Measurements from ENCODE around the gene OPN3.

Gene OPN3

DNA sequence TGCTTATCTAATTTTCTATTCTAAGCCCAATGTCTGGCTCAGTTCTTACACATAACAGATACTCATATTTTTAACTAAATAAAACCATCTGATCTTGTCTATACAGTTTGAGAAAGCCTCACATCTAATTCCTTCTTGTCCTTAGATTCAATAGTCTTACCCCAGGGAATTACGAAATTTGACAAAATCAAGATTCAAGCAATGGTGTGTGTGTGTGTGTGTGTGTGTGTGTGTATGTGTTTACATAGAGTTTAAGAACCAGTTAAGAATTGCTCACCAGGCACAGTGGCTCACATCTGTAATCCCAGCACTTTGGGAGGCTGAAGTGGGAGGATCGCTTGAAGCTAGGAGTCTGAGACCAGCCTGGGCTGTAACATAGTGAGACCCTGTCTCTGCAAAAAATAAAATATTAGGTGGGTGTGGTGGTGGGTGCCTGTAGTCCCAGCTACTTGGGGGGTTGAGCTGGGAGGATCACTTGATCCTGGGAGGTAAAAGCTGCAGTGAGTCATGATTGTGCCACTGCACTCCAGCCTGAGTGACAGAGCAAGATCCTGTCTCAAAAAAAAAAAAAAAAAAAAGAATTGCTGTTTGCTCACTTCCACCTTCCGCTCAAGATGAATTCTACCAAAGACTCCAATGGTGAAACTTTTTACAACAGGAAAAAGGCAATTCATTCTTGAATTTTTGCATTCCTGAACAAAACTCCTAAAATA lies 18.1 kb upstream of the OPN3 start:
- H3K4me3 ChIP-seq (ENCODE audit: low read length) = no peak overlapping the region
- peak; percentile 44 for DNase-seq (ENCODE audit: low read depth)
- TF ChIP-seq, protein P1, sequence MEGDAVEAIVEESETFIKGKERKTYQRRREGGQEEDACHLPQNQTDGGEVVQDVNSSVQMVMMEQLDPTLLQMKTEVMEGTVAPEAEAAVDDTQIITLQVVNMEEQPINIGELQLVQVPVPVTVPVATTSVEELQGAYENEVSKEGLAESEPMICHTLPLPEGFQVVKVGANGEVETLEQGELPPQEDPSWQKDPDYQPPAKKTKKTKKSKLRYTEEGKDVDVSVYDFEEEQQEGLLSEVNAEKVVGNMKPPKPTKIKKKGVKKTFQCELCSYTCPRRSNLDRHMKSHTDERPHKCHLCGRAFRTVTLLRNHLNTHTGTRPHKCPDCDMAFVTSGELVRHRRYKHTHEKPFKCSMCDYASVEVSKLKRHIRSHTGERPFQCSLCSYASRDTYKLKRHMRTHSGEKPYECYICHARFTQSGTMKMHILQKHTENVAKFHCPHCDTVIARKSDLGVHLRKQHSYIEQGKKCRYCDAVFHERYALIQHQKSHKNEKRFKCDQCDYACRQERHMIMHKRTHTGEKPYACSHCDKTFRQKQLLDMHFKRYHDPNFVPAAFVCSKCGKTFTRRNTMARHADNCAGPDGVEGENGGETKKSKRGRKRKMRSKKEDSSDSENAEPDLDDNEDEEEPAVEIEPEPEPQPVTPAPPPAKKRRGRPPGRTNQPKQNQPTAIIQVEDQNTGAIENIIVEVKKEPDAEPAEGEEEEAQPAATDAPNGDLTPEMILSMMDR (conservative IDR thresholded peaks at IDR 0.05; ENCODE audit: low read length) = no peak

DNA sequence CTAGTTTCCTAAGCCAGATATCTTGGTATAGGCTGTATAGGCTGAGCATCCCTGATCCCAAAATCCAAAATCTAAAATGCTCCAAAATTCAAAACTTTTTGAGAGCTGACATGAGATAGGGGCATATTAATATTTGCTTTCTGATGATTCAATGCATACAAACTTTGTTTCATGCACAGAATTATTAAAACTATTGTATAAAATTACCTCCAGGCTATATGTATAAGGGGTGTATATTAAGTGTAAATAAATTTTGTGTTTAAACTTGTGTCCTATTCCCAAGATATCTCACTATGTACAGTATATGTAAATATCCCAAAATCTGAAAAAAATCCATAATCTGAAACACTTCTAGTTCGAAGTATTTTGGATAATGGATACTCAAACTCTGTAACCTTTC lies 14.5 kb upstream of the OPN3 start:
- TF ChIP-seq, protein P1 (conservative IDR thresholded peaks at IDR 0.05; ENCODE audit: low read length) = no peak
- H3K4me3 ChIP-seq (ENCODE audit: low read length) = no peak overlapping the region
- DNase-seq (ENCODE audit: low read depth) = no peak

DNA sequence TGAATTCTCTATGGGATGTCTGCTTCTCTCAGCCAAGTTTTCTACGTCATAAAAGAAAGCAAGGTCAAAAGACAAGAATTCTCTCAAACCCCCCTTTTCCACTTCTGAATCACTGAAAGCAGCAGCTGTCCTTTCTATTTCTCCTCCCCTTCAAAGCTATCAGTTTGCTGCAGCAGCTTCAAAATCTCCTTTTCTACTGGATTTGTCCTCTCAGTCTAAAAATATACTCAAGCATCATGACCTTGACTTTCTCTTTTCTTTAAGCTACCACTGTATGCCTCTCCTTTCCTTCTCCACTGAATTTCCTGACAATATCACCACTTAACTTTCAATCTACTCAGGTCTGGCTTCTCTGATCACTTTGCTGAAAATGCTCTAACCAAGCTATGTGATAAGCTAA lies 13.8 kb upstream of the OPN3 start:
- DNase-seq (ENCODE audit: low read depth) = no peak
- TF ChIP-seq, protein P1 (conservative IDR thresholded peaks at IDR 0.05; ENCODE audit: low read length) = no peak
- no peak overlapping the region for H3K4me3 ChIP-seq (ENCODE audit: low read length)

DNA sequence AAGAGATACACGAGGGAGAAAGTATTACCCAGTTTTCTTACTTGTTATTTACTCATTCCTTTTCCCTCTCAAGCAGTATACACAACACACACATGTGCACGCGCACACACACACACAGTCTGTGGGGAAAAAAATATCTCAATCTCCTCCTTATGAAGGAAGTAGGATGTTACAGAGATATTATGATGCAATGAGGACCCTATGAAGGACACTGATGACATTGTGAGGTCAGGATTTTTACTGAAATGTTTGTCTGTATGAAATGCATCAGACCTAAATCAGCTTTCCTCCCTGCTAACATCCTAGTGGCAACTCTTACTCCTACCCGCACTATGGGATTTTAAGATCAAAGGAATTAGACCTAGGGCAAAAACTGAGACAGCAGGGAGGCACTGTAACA lies 11.8 kb upstream of the OPN3 start, which contains the start of gene WDR64:
Gene WDR64 (plus strand): TSS at position 270 of the 400 bp plus-strand sequence. CDS start 204 bp downstream, outside the sequence.
- TF ChIP-seq, protein P1 (conservative IDR thresholded peaks at IDR 0.05; ENCODE audit: low read length) = no peak
- H3K4me3 ChIP-seq (ENCODE audit: low read length) = no peak within 1 kb of the TSS
- no peak for DNase-seq (ENCODE audit: low read depth)

DNA sequence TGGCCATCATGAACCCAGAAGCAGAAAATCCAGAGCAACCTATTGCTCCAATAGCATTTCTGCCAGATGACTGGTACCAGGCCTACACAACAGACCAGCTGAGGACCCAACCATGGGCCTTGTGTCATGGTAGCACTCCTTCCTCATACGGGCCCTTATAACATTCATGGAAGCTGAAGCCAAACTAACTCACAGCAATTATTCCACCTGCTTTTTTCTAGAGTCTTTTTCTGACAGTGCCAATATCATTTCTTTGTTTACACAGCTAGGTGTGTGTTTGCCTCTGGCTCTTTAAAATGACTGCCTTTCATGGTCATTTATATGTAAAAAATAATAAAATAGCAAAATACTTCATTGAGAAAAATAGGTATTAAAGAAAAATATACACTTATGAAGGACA lies 8.0 kb upstream of the OPN3 start:
- H3K4me3 ChIP-seq (ENCODE audit: low read length) = no peak overlapping the region
- TF ChIP-seq, protein P1 (conservative IDR thresholded peaks at IDR 0.05; ENCODE audit: low read length) = no peak
- DNase-seq (ENCODE audit: low read depth) = no peak

DNA sequence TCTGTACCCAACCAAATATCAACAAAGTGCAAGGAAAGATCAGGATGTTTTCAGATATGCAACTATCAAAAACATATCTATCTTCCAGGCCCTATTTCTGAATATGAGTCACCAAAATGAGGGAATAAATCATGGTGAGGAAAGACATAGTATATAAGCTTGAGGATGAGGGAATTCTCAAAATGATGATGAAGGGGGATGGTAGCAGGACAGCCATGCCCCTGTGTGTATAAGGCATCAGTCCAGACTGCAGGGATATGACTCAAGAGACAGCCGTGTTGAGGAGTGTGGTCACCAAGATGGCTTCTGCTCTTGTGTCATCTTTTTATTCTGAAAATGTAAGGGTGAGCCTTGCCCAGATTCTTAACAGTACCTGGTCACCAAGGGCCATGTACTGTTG lies 7.5 kb upstream of the OPN3 start:
- TF ChIP-seq, protein P1 (conservative IDR thresholded peaks at IDR 0.05; ENCODE audit: low read length) = no peak
- peak; percentile 17 for DNase-seq (ENCODE audit: low read depth)
- H3K4me3 ChIP-seq (ENCODE audit: low read length) = no peak overlapping the region

DNA sequence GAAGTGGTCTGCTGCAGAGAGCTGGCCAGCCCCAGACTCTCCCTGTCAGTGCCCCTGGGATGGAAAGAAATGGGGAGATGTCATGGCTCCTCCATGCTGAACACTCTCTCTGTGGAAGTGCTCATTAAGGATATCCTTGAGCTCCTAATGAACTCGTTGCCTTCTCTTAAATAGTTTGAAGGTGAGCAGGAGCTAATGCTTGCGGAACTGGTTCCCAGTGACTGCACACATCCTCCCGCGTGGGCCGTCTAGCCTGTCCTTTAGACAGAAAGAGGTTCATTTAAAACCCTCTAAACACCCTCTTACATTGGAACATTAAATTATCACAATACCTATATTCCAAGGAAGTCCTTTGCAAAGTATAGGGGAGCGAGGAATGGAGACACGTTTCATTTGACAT lies 6.0 kb upstream of the OPN3 start:
- TF ChIP-seq, protein P1 (conservative IDR thresholded peaks at IDR 0.05; ENCODE audit: low read length) = no peak

More for the DNA sequence above, 6.0 kb upstream of the OPN3 start:
- no peak for DNase-seq (ENCODE audit: low read depth)
- no peak overlapping the region for H3K4me3 ChIP-seq (ENCODE audit: low read length)
